ENCODE data around the gene MLIP.

Gene MLIP

GRCh38 chr6:54094293-54094692 lies 16.9 kb upstream of the MLIP start:
- in situ Hi-C loops (cut with MboI; ENCODE audit: low pct_unique_long_range_greater_than_20kb, low sequenced_read_pairs): no loop called here
- no peak for DNase-seq

GRCh38 chr6:54094786-54095185 lies 16.5 kb upstream of the MLIP start:
- in situ Hi-C loops (cut with MboI; ENCODE audit: low pct_unique_long_range_greater_than_20kb, low sequenced_read_pairs): no loop called here

DNA sequence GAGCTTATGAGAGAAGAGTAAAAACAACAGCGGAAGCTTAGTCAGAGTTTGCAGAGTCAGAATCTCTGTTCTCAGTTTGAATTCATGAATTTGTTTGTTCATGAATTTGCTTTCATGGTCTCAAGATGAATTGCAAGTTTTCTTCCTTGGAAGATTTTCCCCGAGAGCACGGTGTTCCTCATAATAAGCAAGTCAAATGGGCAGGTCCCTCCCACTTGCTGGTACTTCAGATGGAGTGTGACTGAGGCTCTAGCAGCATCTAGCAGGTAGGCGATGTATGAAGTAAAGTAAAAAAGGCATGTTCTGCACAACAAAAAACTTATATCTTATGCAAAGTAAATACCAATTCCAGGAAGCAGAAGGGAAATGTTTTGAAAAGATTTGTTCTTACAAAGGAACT lies 15.5 kb upstream of the MLIP start:
- in situ Hi-C loops (cut with MboI; ENCODE audit: low pct_unique_long_range_greater_than_20kb, low sequenced_read_pairs): no loop called here
- no peak for DNase-seq

More at GRCh38 chr6:54094786-54095185, 16.5 kb upstream of the MLIP start:
- DNase-seq: no peak

- DNase-seq: peak; percentile 2
- in situ Hi-C loops (cut with MboI; ENCODE audit: low pct_unique_long_range_greater_than_20kb, low sequenced_read_pairs): no loop called here
These were observed 14.4 kb upstream of the MLIP start for GRCh38 chr6:54096811-54097210.

- DNase-seq: no peak
- in situ Hi-C loops (cut with MboI; ENCODE audit: low pct_unique_long_range_greater_than_20kb, low sequenced_read_pairs): no loop called here
These were observed 13.5 kb upstream of the MLIP start for GRCh38 chr6:54097753-54098152.

DNA sequence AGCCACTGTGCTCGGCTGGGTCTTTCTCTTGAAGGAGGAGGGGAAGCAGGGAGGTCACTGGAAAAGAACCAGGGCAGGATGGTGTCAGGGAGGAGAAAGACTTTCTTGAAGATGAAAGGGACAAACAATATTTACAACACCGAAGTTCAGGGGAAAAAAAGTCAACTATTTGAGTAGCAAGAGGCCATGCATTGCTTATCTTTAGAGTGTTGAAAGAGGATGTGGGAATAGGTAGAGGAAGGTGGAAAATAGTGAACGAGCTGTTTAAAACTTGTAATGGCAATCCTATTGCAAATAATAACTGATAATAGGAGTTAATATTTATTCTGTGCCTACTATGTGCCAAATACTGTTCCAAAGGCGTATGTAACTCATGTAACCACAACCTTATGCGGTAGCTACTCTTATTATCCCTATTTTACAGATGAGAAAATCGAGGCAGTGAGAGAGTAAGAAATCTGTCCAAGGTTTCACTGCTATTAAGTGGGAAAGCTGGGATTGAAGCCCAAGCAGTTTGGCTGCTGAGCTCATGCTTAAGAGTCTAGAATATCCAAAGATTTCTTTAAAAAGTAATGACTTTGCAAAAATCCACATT lies 12.7 kb upstream of the MLIP start:
- in situ Hi-C loops (cut with MboI; ENCODE audit: low pct_unique_long_range_greater_than_20kb, low sequenced_read_pairs): no loop called here
- DNase-seq: no peak

- no peak for DNase-seq
- in situ Hi-C loops (cut with MboI; ENCODE audit: low pct_unique_long_range_greater_than_20kb, low sequenced_read_pairs): no loop called here
These were observed 12.0 kb upstream of the MLIP start for GRCh38 chr6:54099225-54099624.

DNA sequence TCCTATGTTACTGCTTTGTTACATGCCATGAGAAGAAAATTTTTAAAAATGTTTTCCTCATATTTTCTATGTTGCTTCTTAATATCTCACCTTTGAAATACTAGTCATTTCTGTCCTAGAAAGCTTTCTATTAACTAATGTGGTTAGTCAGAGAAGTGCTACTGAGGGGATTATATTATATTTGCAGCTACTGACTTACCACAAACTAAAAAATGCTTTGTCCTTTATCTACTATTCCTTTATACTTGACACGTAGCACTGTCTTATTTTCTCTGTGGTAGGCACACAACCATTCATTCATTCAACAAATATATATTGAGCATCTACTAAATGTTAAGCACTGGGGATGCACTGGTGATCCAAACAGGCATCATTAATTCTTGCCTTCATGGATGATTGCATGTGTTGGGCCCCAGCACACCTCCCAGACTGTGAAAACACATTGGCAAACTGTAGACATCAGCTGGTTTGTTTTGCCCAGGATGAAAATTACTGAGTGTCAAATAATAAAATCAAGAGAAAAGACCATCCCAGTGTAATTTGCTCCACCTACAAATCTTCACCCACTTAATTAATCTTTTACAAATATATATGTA lies 10.7 kb upstream of the MLIP start:
- in situ Hi-C loops (cut with MboI; ENCODE audit: low pct_unique_long_range_greater_than_20kb, low sequenced_read_pairs): no loop called here
- no peak for DNase-seq

DNA sequence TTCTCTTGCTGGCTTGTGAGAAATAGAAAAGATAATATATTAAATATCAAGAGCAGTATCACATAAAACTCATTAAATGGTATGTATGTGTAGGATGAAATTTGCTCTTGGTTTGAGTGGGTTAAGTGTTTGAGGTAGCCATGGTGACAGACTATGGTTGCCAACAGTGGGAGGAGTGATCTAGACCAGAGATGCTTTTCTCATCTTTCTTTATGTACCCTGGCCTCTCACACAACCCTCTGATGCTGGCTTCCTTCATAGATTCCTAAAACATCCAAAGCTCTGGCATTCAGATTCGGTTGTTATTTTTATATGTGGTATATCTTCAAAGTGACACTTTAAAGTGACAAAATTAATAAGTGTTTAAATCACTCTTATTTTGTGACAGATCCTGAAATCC lies 9.0 kb upstream of the MLIP start:
- DNase-seq: no peak
- in situ Hi-C loops (cut with MboI; ENCODE audit: low pct_unique_long_range_greater_than_20kb, low sequenced_read_pairs): no loop called here

DNA sequence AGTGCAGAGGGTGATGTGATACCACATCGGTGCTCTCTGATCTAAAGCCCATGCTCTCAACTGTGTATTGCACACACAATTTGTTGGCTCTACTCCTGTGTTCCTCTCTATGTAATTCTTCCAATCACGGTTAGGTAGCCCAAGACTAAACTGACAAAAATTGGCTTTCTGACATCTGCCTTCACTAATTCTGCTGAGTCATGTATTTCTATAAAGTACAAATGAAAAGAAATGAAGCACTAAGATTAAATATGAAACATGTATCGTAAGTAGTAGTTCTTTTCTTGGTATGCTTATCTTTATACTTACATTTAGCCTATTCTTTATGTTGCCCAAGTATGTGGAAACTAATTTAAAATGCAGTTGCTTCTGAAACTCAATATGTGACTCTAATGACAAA lies 7.7 kb upstream of the MLIP start:
- no peak for DNase-seq
- in situ Hi-C loops (cut with MboI; ENCODE audit: low pct_unique_long_range_greater_than_20kb, low sequenced_read_pairs): no loop called here

DNA sequence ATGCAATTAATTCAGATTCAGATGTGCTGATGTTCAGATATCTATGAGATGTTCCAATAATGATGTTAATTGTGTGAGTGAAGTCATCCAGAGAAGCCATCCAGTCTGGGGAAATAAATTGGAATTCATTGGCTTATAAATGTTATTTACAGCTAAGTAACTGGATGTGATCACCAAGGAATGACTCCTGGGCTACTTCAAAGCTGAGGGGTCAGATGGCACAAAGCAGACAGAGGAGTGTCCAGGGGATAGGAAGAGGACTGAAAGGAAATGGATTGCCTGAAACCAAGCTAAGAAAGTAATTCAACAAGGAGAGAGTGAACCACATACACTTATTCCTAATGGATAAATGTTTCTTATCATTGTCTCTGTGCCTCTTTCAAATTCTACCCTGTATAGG lies 4.5 kb upstream of the MLIP start:
- in situ Hi-C loops (cut with MboI; ENCODE audit: low pct_unique_long_range_greater_than_20kb, low sequenced_read_pairs): no loop called here
- no peak for DNase-seq

DNA sequence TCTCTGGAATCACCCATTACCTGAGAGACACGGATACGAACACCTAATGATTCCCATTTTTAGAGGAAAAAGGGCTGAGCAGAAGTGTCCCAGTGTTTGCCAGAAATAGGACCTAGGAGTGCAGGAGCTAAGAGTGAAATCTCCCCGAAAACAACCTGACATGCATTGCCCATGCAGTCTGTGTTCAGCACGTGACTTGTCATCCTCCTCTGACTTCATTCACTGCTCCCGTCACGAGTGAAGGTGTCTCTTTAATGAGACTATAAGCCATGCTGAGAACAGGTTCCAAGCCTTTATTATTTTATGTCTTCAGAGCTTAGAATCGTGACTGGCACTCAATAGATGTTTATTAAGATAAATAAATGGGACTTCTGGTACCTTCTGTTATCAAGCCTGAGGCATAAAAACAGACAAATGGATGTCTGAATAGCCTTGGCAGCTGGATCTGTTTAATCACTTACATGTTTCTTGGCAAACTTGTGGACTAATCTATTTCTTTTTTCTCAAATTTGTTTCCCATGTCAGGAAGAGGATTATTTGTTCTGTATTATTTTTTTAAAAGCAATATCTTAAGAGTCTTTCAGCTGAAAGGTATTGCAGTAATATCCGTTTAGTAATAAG lies 3.7 kb upstream of the MLIP start:
- in situ Hi-C loops (cut with MboI; ENCODE audit: low pct_unique_long_range_greater_than_20kb, low sequenced_read_pairs): no loop called here
- no peak for DNase-seq

DNA sequence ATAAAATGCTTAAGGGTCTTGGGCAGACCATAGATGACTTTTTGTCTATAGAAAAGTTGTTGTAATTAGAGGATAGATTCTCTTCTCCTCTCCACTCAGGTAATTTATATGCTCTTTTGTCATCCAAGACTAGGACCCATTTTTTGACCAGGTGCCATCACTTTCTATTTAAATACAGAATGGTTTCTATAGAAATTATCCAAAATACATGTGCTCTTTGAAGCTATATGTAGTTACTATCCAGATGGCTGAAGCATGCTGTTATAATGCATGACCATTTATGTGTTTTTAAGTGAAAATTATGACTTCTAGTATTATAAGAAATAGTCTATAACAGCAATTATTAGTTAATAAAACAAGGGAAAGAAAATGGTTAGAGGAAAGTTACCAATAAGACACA lies 3.0 kb upstream of the MLIP start:
- DNase-seq: no peak
- in situ Hi-C loops (cut with MboI; ENCODE audit: low pct_unique_long_range_greater_than_20kb, low sequenced_read_pairs): no loop called here

DNA sequence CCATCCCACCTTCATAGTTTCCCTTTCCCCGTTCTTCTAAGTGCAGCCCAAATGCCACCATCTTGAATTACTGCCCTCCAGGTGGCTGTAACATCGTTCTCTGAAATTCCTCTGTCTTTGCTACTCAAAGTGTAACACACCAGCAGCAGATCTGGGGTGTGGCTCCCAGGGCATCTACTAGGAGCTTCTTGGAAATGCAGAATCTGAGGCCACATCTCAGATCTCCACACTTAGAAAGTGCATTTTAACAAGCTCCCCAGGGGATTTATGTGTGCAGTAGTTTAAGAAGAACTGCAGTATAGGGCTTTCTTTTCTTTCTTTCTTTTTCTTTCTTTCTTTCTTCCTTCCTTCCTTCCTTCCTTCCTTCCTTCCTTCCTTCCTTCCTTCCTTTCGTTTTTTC lies 1.7 kb upstream of the MLIP start:
- DNase-seq: no peak
- in situ Hi-C loops (cut with MboI; ENCODE audit: low pct_unique_long_range_greater_than_20kb, low sequenced_read_pairs): no loop called here

GRCh38 chr6:54112151-54112650 lies 958 bp downstream of the MLIP start:
- in situ Hi-C loops (cut with MboI; ENCODE audit: low pct_unique_long_range_greater_than_20kb, low sequenced_read_pairs): no loop called here
- DNase-seq: no peak

- in situ Hi-C loops (cut with MboI; ENCODE audit: low pct_unique_long_range_greater_than_20kb, low sequenced_read_pairs): no loop called here
These were observed 3.7 kb downstream of the MLIP start for GRCh38 chr6:54114991-54115390.

DNA sequence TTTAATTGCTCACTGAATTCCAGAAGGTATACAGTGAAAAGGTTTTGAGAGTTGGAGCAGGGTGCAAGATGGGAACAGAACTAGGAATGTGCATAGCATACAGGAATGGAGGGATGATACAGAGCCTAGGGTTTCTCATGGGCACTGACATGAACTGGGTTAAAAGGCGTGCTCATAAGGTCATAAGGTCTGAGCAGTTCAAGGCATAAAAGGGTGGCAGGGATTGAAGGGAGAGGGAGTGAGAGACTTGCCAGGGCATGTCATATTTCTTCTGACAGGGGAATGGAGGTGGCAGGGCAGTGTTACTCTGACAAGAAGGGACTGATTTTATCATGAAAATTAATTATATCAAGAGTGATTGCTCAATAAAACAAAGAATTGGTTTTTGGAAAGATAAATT lies 4.7 kb downstream of the MLIP start:
- in situ Hi-C loops (cut with MboI; ENCODE audit: low pct_unique_long_range_greater_than_20kb, low sequenced_read_pairs): no loop called here
- DNase-seq: no peak

More at GRCh38 chr6:54114991-54115390, 3.7 kb downstream of the MLIP start:
- DNase-seq: no peak

GRCh38 chr6:54118117-54118516 lies 6.9 kb downstream of the MLIP start:
- no peak for DNase-seq

GRCh38 chr6:54125493-54125892 lies 14.2 kb downstream of the MLIP start:
- in situ Hi-C loops (cut with MboI; ENCODE audit: low pct_unique_long_range_greater_than_20kb, low sequenced_read_pairs): no loop called here
- no peak for DNase-seq

More at GRCh38 chr6:54118117-54118516, 6.9 kb downstream of the MLIP start:
- in situ Hi-C loops (cut with MboI; ENCODE audit: low pct_unique_long_range_greater_than_20kb, low sequenced_read_pairs): no loop called here

GRCh38 chr6:54130179-54130578 lies 18.9 kb downstream of the MLIP start:
- in situ Hi-C loops (cut with MboI; ENCODE audit: low pct_unique_long_range_greater_than_20kb, low sequenced_read_pairs): no loop called here
- DNase-seq: no peak

DNA sequence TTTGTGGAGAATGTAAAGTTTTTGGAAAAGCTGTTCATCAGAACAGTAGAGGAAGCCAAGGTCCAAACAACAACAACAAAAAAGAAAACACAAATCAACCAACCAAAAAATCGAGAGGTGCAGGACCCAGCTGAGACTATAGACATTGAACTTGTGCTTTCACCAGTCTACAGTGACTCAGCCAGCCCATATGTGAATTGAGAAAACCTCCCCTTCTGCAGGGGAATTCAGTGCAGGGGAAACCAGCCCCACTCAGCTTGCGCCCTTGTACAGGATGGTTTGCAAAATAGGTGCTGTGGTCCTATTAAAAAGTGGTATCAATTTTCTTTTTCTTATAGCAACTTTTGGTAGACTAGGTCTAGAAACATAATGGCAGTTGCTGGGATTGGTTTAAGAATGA lies 21.3 kb downstream of the MLIP start:
- in situ Hi-C loops (cut with MboI; ENCODE audit: low pct_unique_long_range_greater_than_20kb, low sequenced_read_pairs): no loop called here
- DNase-seq: no peak

Measured in KBM-7 (cell line).